GM12892 (cell line): ENCODE measurements around the gene PPP1R17.

Experiments used
- POLR2A ChIP-seq: IDR thresholded peaks from 2 replicates; pipeline ENCODE4 v1.6.1; 2011; ENCODE audit warnings: low read depth, low read length, control low read depth
- POLR2AphosphoS5 ChIP-seq: IDR thresholded peaks from 2 replicates; pipeline ENCODE4 v1.6.1; 2011; ENCODE audit warnings: low read depth, low read length, control low read depth
- TAF1 ChIP-seq: IDR thresholded peaks from 2 replicates; pipeline ENCODE4 v1.6.1; 2011; ENCODE audit warnings: low read depth, mild to moderate bottlenecking, control low read depth, low read length, borderline replicate concordance

DNA sequence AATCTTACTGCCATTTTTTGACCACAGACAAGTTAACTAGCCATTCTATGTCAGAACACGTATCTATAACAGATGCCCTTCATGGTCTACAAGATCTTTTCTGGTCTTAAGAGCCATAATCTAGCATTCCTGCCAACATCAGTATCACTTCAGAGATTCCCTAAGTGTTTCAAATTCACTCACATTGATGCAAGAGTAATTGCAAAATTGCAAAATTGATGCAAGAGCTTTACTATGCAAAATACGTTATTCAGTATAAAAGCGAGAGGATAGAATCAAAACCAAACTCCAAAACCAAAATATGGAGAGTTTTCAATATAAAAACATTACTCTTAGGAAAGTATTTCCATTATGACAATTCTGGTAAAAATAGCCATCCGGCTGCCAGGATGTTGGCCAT is 38.1 kb upstream of the PPP1R17 start:
- no peak for TF ChIP-seq POLR2AphosphoS5
- TF ChIP-seq POLR2A, result no peak
- no peak for TF ChIP-seq TAF1
